Stimulated activated naive CD4-positive, alpha-beta T cell (primary cell): ENCODE measurements around the gene LAMB2.

Source experiments
- DNase-seq, 6 experiments: peaks; one replicate each; lab custom pipeline; 2025; lab: John Stamatoyannopoulos, UW

Gene LAMB2

DNA sequence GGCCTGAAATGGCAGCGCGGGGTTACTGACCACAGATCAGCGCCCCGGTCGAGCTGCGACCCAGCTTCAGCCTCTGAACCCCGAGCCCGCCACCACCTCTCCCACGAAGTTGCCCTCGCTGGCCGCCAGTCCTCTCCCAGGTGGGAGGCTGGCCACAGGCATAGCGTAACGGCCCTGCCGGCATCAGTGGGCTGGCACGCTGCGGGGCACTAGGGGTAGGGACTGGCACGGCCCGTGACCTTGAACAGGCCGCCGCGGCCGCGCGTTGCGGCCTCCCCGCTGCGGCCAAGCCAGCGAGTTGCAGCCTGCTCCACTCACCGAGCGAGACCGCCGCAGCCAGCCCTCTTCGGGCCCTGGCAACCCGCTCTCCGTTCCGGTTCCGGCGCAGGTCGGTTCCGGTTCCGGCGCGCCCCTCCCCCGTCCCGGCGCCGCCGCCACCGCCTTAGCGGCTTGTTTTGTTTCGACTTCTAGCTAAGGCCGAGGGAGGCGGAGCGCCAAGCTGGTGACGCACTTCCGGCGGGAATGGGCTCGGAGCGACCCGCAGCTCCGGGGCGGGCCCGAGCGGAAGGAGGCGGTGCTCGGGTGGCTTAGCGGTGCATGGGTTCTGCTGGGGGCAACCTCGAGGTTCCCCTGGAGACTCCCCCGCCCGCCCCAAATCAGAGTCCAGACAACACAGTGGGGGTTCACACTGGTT is 12.3 kb downstream of the LAMB2 start, which contains the start of gene USP19:
Gene USP19 (minus strand): TSS at position 386 of the 694 bp plus-strand sequence. CDS start 1,678 bp downstream, outside the sequence.
- peak; percentile 90 to 95 (median 92) for DNase-seq

GRCh38 chr3:49120096-49120437 is 12.8 kb downstream of the LAMB2 start:
- DNase-seq, result peak in 1 of 6 experiments; percentile 45

DNA sequence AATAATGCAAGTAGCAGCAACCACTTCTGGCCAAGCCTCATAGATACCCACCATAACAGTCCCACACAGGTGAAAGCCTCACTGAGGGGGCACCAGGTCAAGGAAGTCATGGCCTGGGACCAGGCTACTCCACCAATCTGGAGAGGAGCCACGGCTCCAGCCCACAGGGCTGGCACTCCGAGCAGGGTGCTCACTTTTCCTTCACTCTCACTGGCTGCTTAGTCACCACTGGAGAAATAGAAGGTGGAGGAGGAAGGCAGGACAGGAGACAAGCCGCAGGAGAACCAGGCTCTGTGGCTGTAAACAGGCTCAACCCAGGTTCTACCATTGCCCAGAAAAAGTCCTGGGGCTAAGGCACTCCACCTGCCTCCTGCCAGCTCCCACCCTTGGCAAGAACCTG is 13.4 kb downstream of the LAMB2 start:
- no peak for DNase-seq

DNA sequence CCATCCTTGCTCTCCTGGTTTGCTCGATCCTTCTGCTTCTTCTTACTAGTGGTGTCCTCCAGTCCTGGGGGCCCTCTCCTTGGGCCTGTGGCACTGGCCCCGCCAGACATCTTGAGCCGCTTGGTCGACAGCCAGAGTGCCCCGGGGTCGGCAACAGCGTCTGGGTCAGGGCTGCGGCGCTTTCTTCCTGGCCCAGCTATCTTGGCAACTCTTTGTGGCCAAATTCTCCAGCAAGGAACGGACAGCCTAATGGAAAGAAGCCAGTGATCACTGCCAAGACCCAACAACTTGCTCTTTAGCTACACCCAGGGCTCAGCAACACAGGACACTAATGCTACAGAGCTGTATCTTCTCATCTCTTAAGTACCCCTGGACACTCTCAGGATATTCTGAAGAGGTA is 13.8 kb downstream of the LAMB2 start:
- DNase-seq, result no peak

DNA sequence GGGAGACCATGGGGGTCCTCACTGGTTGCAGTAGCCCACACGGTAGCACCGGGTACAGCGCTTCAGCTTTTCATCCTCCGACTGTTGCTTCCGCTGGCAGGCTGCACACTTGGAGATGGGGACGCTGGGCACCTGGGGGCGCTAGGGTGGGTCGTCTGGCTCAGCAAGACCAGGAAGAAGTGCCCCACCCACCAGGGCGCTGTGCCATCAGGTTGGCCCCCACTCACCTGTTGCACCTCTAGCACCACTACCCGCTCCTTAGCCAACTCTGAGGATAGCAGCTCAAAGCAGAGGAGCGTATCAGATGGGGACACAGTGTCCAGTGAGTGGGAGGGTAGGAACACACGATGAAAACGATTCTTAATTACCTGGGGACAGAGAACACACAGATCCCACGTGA is 20.6 kb downstream of the LAMB2 start:
- DNase-seq, result no peak

DNA sequence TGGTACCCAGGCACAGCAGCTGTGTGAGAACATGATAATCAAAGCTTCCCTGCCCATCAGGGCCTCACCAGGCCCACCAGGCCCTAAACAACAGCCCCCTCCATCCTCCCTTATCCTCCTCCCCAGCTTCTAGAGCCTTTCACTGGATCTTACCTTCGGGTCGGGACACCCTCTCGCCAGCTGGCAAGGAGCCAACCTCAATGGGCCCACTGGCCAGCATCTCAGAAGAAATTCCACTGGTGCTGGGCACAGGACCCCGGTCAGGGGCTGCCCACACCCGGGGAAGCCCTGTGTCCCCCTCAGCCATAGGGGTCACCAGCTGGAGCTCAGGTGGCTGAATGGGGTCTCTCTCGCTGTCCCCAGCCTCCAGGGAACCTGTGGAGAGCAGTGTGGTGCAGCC is 21.5 kb downstream of the LAMB2 start:
- no peak for DNase-seq

DNA sequence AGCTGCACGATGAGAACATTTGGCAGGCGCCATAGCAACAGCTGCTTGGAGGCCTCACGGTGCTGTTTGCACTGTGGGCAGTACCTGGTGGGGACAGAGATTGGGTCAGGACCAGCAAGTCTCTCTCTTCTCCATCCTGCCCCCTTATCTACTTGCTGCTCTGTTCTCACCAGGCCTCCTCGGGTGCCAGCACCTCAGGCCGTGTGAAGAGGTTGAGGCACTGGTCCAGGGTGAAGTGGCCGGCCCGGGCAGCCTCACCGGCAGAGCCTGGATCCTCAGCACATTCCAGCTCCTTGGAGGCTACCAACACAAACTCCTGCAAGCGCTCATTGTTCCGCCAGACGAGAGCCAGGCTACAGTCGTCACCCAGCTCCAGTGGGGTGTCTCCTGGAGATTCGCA is 22.1 kb downstream of the LAMB2 start:
- no peak for DNase-seq

DNA sequence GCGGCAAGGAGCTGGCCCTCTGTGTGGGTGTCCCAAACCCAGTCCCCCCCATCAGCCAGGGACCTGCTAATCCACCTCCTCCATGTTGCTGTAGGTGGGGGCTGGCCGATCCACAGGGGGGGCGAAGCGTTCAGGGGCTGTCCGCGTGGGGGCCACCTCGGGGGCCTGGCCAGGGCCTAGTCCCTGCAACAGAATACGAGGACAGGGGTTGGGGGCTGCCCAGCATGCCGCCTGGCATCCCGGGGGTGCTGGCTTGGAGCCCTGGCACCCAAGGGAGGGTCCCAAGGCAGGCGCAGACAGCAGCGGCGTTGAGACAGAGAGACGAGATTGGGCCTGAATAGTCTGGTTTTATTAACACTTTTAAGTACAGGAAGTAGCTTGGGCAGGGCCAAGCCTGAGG is 24.5 kb downstream of the LAMB2 start:
- DNase-seq, result no peak

DNA sequence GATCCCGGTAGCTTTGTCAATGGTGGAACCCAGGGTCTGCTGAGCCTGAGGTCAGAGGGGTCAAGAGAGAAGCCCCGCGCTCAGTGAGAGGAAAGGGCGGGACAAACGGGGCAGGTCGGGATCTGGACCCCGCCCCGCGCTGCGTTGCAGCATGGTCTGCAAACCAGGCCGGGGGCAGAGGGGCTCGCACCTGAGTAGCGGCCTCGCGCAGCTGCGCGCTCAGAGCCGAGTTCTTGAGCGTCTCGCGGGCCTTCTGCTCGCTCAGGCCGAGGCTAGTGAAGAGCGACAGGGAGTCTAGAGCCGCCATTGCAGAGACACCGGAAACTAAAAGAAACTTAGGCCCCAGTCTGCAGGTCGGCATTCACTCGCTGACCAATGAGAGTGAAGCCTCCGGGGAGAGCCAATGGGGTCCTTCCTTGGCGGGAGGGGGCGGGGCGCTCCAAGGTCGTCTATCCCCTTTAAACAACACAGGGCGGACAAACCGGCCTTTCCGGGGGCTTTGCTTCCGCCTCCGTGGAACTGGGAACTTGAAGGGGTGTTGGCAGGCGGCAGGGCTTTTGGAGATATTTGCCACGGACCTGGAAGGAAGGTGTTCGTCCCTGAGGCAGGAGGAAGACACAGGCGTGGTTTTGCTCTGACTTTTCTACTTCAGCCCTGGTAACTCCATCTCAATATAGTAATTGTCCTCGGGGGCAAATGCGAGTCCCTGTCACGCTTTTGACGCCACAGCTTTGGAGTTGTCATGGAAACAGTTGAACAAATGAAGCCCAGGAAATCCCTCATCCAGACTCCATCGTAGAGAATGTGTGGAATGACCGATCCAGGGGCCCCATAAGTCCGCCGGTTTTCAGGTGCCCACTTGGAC is 28.2 kb downstream of the LAMB2 start, which contains the start of gene QARS1:
Gene QARS1 (minus strand): TSS at position 331 of the 865 bp plus-strand sequence. CDS start 24 bp downstream, at position 307.
- peak; percentile 79 to 89 (median 84) for DNase-seq

GRCh38 chr3:49104052-49104426 is 28.8 kb downstream of the LAMB2 start:
- DNase-seq, result no peak

- no peak for DNase-seq
Observed at GRCh38 chr3:49100046-49100615, 32.7 kb downstream of the LAMB2 start.

DNA sequence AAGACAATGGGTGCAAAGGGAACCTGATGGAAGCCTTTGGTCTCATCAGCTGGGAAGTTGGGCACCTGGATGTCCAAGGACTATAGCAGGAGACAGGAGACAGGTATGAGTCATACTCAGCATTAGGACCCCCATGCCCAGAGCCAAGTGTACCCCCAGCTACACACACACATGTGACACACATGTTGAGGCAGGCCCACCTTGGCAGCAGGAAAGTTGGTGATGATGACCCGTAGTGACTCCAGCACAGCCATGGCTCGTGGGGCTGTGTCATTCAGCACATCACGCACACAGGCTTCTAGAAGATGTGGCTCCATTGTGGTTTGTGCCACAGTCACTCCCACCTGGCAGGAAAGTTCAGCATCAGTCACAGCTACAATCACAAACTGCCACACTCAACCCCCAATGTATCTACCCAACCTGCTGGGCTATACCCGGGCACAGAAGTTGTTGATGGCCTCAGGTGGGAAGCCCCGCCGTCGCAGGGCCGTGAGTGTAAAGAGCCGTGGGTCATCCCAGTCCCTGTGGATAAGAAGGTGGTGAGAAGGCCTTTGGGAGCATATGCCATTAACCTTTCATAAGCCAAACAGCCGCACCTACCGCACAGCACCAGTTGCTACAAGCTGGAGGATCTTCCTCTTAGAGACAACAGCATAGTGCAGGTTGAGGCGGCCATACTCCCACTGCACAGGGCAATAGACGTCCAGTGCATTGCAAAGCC is 33.8 kb downstream of the LAMB2 start:
- no peak for DNase-seq

DNA sequence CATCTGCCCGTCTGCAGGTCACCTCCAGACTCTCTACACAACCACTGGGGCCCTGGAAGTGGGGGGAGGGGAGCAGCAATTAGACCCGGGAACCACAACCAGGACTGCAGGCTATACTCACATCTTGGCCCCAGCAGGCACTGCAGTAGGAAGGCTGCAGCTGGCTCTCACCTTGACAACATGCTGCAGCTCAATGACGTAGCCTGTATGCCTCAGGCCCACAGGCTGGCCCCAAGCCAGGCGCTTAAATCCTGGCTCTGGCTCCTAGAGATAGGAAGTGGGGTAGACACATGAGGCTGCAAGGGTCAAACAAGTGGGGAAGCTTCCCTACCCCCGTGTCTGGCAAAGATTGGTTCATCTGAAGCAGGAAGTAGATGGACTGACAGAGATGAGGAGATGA is 34.4 kb downstream of the LAMB2 start:
- DNase-seq, result no peak

GRCh38 chr3:49093853-49094767 is 38.7 kb downstream of the LAMB2 start, which contains the start of gene QRICH1:
Gene QRICH1 (minus strand): TSS chr3:49094071. CDS start chr3:49077017, 17,054 bp downstream.
- DNase-seq, result peak; percentile 93 to 99 (median 97)

GRCh38 chr3:49092938-49093852 is 39.7 kb downstream of the LAMB2 start:
- peak; percentile 66 to 89 (median 82) for DNase-seq

DNA sequence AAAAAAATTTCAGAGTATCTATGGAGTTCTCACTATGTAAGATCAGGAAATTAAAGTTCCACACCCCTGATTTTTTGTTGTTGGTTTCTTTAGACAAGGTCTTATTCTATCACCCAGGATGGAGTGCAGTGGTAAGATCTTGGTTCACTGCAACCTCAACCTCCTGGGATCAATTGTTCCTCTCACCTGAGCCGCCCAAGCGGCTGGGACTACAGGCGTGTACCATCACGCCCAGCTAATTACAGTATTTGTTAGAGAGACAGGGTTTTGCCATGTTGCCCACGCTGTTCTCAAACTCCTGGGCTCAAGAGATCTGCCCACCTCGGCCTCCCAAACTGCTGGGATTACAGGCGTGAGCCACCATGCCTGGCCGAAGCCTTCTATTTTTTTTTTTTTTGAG is 51.4 kb downstream of the LAMB2 start:
- DNase-seq, result no peak

DNA sequence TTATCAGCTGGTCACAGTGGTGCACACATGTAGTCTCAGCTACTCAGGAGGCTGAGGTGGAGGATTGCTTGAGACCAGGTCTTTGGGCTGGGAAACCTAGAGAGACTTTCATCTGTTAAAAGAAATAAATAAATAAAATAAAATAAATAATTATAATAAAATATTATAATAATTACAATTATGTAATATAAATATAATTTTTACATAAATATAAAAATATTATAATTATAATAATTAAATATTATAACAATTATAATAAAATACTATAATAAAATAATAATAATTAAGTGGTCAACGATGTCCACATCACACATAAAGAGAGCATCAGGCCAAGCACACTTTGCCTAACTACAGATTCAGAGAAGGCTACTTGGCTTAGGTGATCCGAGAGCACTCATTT is 53.6 kb downstream of the LAMB2 start:
- no peak for DNase-seq

- no peak for DNase-seq
Observed at GRCh38 chr3:49076646-49077045, 56.2 kb downstream of the LAMB2 start.

DNA sequence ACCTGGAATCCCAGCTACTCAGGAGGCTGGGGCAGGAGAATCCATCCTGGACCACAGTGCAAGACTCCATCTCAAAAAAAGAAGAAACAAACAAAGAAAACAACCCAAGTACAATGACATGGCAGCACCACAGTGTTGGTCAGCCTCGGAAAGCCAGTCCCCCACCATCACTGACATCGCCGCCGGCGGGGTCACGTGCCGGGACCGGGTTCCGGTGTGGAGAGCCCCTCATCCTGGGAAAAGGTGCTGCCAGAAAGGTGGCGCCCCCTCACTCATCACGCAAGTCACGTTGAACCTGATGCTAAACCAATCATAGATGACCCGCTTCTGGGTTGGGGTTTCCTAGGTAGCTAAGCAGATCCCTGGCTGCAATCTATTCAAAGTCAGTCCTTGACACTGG is 56.7 kb downstream of the LAMB2 start:
- DNase-seq, result no peak
